ENCODE data around the gene ABCB8. TPM values are rescaled to one million over a fixed set of nuclear protein-coding genes. Genes with fewer than 3 reads are reported as not detected.

The ABCB8 gene
- total and polyA plus RNA-seq, 2 of the 8 experiments (the other 6 are each of a cell fraction or from before 2014, with no cell fraction given): 17.7 to 27.0 TPM

GRCh38 chr7:150996376-150997074 lies 31.7 kb upstream of the ABCB8 start:
- no peak for TF ChIP-seq USF2 (IDR thresholded peaks at IDR 0.05; ENCODE audit: low read length)
- TF ChIP-seq RNF2 (IDR thresholded peaks at IDR 0.05; ENCODE audit: borderline replicate concordance, low read depth, low read length, missing control alignments, poor library complexity, severe bottlenecking): no peak
- TF ChIP-seq POLR2A (IDR thresholded peaks at IDR 0.05; ENCODE audit: control extremely low read depth in 1 of 2, low read depth in 2 of 2, low read length in 2 of 2): no peak
- no peak for TF ChIP-seq NANOG (IDR thresholded peaks at IDR 0.05; ENCODE audit: insufficient read depth, low read depth, low read length, poor library complexity, severe bottlenecking)
- TF ChIP-seq GTF2F1 (IDR thresholded peaks at IDR 0.05; ENCODE audit: borderline replicate concordance, low read depth, low read length): no peak
- no peak for TF ChIP-seq SP1 (IDR thresholded peaks at IDR 0.05; ENCODE audit: low read depth, low read length)
- no peak for TF ChIP-seq CHD1 (IDR thresholded peaks at IDR 0.05; ENCODE audit: low read depth, low read length)
- TF ChIP-seq CTCF (IDR thresholded peaks at IDR 0.05; ENCODE audit: control extremely low read depth in 1 of 3, insufficient read depth in 1 of 3, low read depth in 1 of 3, low read length in 3 of 3): no peak
- 82% methylated on average over 25 of the region's 31 CpGs; no CpG with 5 or more reads in 1 of the 2 experiments for WGBS, 2 experiments (ENCODE audit: extremely low coverage in 1 of 2, insufficient coverage in 1 of 2, insufficient read length in 1 of 2, insufficient replicate concordance in 2 of 2, low coverage in 1 of 2, low lambda C conversion rate in 2 of 2, missing lambda C conversion rate in 1 of 2)
- no peak overlapping the region for H4K5ac ChIP-seq (ENCODE audit: insufficient read length, low read depth, low read length)
- no peak overlapping the region for H3K4ac ChIP-seq (replicated peaks; ENCODE audit: insufficient read length, low read depth, low read length)
- POLR2A ChIA-PET (ENCODE audit: partially characterized antibody): interaction anchor here (1.0 to 1.6 kb wide), 2 partner anchors 12 to 17 kb away, joined by 3 to 4 read pairs; no protein-coding TSS in a partner anchor
- CTCF ChIA-PET (ENCODE audit: partially characterized antibody): interaction anchor here (1.3 to 5.7 kb wide), 8 partner anchors 9 to 116 kb away, joined by 3 to 56 read pairs (median 4); no protein-coding TSS in a partner anchor
- 0 out of 2 replicates have a peak overlapping the region, but pooled peaks have one; percentile 12 for H2BK12ac ChIP-seq (ENCODE audit: low read depth, low read length)
- H2BK15ac ChIP-seq (ENCODE audit: low read length): no peak overlapping the region
- H3K9ac ChIP-seq (replicated peaks in 1 of 4; ENCODE audit: extremely low read depth in 1 of 4, low read depth in 3 of 4, low read length in 3 of 4): no peak overlapping the region
- H3K27ac ChIP-seq (ENCODE audit: low read depth, low read length): no peak overlapping the region
- no peaks in the 10 kb centered on the region for H3K27me3 ChIP-seq (replicated peaks in 1 of 4; ENCODE audit: control insufficient read depth in 3 of 4, extremely low read depth in 1 of 4, insufficient read depth in 3 of 4, low read length in 3 of 4)
- no peaks in the 10 kb centered on the region for H3K9me3 ChIP-seq (ENCODE audit: insufficient read depth in 2 of 2, low read depth in 1 of 2, low read length in 1 of 2)
- peaks cover 4 to 26% (median 13%) of the 10 kb centered on the region in 4 experiments for H3K4me1 ChIP-seq (replicated peaks in 1 of 4; ENCODE audit: control insufficient read depth in 3 of 4, insufficient read depth in 4 of 4, low read length in 3 of 4)
- H3K4me3 ChIP-seq (ENCODE audit: extremely low read depth in 1 of 4, insufficient read depth in 2 of 4, low read depth in 3 of 4, low read length in 4 of 4): no peak overlapping the region
- H3K79me1 ChIP-seq (ENCODE audit: low read depth, low read length): no peaks in the 10 kb centered on the region
- H2AFZ ChIP-seq (ENCODE audit: low read length): no peak overlapping the region
- FAIRE-seq (no peak), DNase-seq (ENCODE audit: low read depth in 1 of 2, low spot score in 2 of 2) (no peak)
- no peaks in the 10 kb centered on the region for H3K36me3 ChIP-seq (ENCODE audit: control insufficient read depth in 2 of 4, insufficient read depth in 4 of 4, low read length in 3 of 4)
- H3K14ac ChIP-seq (ENCODE audit: insufficient read length): no peak overlapping the region
- no peak overlapping the region for H2BK20ac ChIP-seq (ENCODE audit: low read length)
- no peaks in the 10 kb centered on the region for H4K20me1 ChIP-seq (replicated peaks in 1 of 2; ENCODE audit: control insufficient read depth in 1 of 2, insufficient read depth in 2 of 2, low read length in 2 of 2)
- 0 out of 4 replicates have a peak overlapping the region, but pooled peaks of 1 of the 2 experiments have one; percentile 3 for H3K4me2 ChIP-seq (ENCODE audit: insufficient read depth in 1 of 2, low read depth in 2 of 2, low read length in 2 of 2)
- no peak overlapping the region for H3K23ac ChIP-seq (ENCODE audit: insufficient read length)
- H2BK120ac ChIP-seq (replicated peaks; ENCODE audit: low read depth, low read length): no peak overlapping the region
- peak overlapping the region; percentile 88; the same call in 1 of the 2 replicates for H4K8ac ChIP-seq (ENCODE audit: extremely low read depth, insufficient read depth, low read length)
- H3K18ac ChIP-seq (ENCODE audit: extremely low read depth, low read length): peak overlapping the region; percentile 19; the same call in 1 of the 2 replicates
- peak overlapping the region; percentile 26; the same call in 1 of the 2 replicates for H2BK5ac ChIP-seq (ENCODE audit: low read depth, low read length)
- H3K79me2 ChIP-seq (ENCODE audit: control insufficient read depth in 1 of 2, insufficient read depth in 2 of 2, low read length in 2 of 2): no peaks in the 10 kb centered on the region
- no peak overlapping the region for H4K91ac ChIP-seq (replicated peaks; ENCODE audit: insufficient read length, low read length)
- no peak overlapping the region for H3K56ac ChIP-seq (replicated peaks; ENCODE audit: insufficient read length, low read depth, low read length)
- H3K23me2 ChIP-seq (ENCODE audit: low read depth, low read length): peaks cover 6% of the 10 kb centered on the region; the same call in 1 of the 2 replicates
- H2AK5ac ChIP-seq (ENCODE audit: low read depth, low read length): no peak overlapping the region
